ENCODE data around the gene GRIP1. TPM values are rescaled to one million over a fixed set of nuclear protein-coding genes. Genes with fewer than 3 reads are reported as not detected.

Gene GRIP1
- total RNA-seq, 1 experiment from 2014 or later: 22.5 TPM

DNA sequence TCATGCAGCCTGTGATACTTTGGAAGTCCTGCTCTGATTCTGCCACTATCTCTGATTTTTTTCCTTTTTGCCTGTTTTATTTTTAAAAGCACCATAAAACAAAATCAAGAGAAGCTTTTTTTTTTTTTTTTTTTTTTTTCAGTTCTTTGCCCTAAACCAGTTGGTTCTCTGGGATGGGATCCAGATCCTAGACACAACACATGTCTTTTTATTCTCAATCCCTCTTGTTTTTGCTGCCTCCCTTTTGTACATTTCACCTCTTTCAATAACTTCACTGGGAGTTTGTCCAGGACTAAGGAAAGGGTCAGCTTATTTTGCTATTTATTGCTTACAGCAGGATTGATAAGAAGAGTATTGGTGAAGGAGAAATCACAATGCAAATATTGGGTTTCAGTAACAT lies 139.4 kb downstream of the GRIP1 start:
- ChIA-PET POLR2A (no interaction called here), CTCF (interaction anchor here (1.9 kb wide), 1 partner anchor 9 kb away, joined by 5 read pairs; no protein-coding TSS in a partner anchor)
- Mint-ChIP-seq H3K9me3 (no peaks in the 10 kb centered on the region; the same call in 1 of the 2 replicates), H3K27ac (no peak overlapping the region), H3K27me3 (ENCODE audit: low read depth) (no peaks in the 10 kb centered on the region), H3K36me3 (no peaks in the 10 kb centered on the region), H3K4me3 (no peak overlapping the region), H3K4me1 (peaks cover 7% of the 10 kb centered on the region)
- no peak for DNase-seq (ENCODE audit: low spot score)
- TF ChIP-seq, protein P1, sequence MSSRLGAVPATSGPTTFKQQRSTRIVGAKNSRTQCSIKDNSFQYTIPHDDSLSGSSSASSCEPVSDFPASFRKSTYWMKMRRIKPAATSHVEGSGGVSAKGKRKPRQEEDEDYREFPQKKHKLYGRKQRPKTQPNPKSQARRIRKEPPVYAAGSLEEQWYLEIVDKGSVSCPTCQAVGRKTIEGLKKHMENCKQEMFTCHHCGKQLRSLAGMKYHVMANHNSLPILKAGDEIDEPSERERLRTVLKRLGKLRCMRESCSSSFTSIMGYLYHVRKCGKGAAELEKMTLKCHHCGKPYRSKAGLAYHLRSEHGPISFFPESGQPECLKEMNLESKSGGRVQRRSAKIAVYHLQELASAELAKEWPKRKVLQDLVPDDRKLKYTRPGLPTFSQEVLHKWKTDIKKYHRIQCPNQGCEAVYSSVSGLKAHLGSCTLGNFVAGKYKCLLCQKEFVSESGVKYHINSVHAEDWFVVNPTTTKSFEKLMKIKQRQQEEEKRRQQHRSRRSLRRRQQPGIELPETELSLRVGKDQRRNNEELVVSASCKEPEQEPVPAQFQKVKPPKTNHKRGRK (CRISPR knock-in tag; IDR thresholded peaks at IDR 0.05; ENCODE audit: borderline replicate concordance): no peak
- TF ChIP-seq KAT7 (CRISPR knock-in tag; IDR thresholded peaks at IDR 0.05; ENCODE audit: borderline replicate concordance) (no peak), E2F4 (CRISPR knock-in tag; IDR thresholded peaks at IDR 0.05; ENCODE audit: borderline replicate concordance, low read depth) (no peak), GRHL2 (CRISPR knock-in tag; IDR thresholded peaks at IDR 0.05; ENCODE audit: insufficient replicate concordance, severe bottlenecking) (no peak), FOXJ3 (CRISPR knock-in tag; IDR thresholded peaks at IDR 0.05; ENCODE audit: borderline replicate concordance) (no peak), JUN (CRISPR knock-in tag; IDR thresholded peaks at IDR 0.05) (no peak), TCF7 (CRISPR knock-in tag; IDR thresholded peaks at IDR 0.05; ENCODE audit: low read depth) (no peak), SMAD4 (CRISPR knock-in tag; IDR thresholded peaks at IDR 0.05) (no peak), RELA (CRISPR knock-in tag; IDR thresholded peaks at IDR 0.05; ENCODE audit: borderline replicate concordance) (no peak), CREM (CRISPR knock-in tag; IDR thresholded peaks at IDR 0.05) (no peak), NR2C2 (CRISPR knock-in tag; IDR thresholded peaks at IDR 0.05) (no peak), SOX15 (CRISPR knock-in tag; IDR thresholded peaks at IDR 0.05) (no peak), ZMAT4 (CRISPR knock-in tag; IDR thresholded peaks at IDR 0.05) (no peak), PRRX2 (CRISPR knock-in tag; IDR thresholded peaks at IDR 0.05) (no peak), ETV6 (CRISPR knock-in tag; IDR thresholded peaks at IDR 0.05) (no peak), ATF1 (CRISPR knock-in tag; IDR thresholded peaks at IDR 0.05) (no peak), NFE2L1 (CRISPR knock-in tag; IDR thresholded peaks at IDR 0.05) (no peak)
- TF ChIP-seq, protein P2, sequence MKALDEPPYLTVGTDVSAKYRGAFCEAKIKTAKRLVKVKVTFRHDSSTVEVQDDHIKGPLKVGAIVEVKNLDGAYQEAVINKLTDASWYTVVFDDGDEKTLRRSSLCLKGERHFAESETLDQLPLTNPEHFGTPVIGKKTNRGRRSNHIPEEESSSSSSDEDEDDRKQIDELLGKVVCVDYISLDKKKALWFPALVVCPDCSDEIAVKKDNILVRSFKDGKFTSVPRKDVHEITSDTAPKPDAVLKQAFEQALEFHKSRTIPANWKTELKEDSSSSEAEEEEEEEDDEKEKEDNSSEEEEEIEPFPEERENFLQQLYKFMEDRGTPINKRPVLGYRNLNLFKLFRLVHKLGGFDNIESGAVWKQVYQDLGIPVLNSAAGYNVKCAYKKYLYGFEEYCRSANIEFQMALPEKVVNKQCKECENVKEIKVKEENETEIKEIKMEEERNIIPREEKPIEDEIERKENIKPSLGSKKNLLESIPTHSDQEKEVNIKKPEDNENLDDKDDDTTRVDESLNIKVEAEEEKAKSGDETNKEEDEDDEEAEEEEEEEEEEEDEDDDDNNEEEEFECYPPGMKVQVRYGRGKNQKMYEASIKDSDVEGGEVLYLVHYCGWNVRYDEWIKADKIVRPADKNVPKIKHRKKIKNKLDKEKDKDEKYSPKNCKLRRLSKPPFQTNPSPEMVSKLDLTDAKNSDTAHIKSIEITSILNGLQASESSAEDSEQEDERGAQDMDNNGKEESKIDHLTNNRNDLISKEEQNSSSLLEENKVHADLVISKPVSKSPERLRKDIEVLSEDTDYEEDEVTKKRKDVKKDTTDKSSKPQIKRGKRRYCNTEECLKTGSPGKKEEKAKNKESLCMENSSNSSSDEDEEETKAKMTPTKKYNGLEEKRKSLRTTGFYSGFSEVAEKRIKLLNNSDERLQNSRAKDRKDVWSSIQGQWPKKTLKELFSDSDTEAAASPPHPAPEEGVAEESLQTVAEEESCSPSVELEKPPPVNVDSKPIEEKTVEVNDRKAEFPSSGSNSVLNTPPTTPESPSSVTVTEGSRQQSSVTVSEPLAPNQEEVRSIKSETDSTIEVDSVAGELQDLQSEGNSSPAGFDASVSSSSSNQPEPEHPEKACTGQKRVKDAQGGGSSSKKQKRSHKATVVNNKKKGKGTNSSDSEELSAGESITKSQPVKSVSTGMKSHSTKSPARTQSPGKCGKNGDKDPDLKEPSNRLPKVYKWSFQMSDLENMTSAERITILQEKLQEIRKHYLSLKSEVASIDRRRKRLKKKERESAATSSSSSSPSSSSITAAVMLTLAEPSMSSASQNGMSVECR (CRISPR knock-in tag; IDR thresholded peaks at IDR 0.05; ENCODE audit: borderline replicate concordance): no peak
- TF ChIP-seq, protein P3, sequence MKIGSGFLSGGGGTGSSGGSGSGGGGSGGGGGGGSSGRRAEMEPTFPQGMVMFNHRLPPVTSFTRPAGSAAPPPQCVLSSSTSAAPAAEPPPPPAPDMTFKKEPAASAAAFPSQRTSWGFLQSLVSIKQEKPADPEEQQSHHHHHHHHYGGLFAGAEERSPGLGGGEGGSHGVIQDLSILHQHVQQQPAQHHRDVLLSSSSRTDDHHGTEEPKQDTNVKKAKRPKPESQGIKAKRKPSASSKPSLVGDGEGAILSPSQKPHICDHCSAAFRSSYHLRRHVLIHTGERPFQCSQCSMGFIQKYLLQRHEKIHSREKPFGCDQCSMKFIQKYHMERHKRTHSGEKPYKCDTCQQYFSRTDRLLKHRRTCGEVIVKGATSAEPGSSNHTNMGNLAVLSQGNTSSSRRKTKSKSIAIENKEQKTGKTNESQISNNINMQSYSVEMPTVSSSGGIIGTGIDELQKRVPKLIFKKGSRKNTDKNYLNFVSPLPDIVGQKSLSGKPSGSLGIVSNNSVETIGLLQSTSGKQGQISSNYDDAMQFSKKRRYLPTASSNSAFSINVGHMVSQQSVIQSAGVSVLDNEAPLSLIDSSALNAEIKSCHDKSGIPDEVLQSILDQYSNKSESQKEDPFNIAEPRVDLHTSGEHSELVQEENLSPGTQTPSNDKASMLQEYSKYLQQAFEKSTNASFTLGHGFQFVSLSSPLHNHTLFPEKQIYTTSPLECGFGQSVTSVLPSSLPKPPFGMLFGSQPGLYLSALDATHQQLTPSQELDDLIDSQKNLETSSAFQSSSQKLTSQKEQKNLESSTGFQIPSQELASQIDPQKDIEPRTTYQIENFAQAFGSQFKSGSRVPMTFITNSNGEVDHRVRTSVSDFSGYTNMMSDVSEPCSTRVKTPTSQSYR (CRISPR knock-in tag; IDR thresholded peaks at IDR 0.05): no peak
- TF ChIP-seq, protein P4, sequence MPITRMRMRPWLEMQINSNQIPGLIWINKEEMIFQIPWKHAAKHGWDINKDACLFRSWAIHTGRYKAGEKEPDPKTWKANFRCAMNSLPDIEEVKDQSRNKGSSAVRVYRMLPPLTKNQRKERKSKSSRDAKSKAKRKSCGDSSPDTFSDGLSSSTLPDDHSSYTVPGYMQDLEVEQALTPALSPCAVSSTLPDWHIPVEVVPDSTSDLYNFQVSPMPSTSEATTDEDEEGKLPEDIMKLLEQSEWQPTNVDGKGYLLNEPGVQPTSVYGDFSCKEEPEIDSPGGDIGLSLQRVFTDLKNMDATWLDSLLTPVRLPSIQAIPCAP (CRISPR knock-in tag; IDR thresholded peaks at IDR 0.05): no peak
- ATAC-seq: no peak

Measured in WTC11 (cell line).